Spinal cord (tissue), 10 donors: ENCODE measurements around the gene LAGE3. TPM values are rescaled to one million over a fixed set of nuclear protein-coding genes. Genes with fewer than 3 reads are reported as not detected.

Experiments
- DNase-seq, 6 donors: peaks; one replicate each; pipeline versions ENCODE4 v3.0.0 to v3.0.0-alpha.2; 2013 to 2015; ENCODE audit warnings: low spot score in 6 of 6, low read depth in 4 of 6
- H3K27ac ChIP-seq: one replicate; pipeline ENCODE4 v1.5.1; 2013; ENCODE audit warnings: low read depth, low read length, control low read depth
- H3K27me3 ChIP-seq: one replicate; pipeline ENCODE4 v1.6.1; 2013; ENCODE audit warnings: low read length; ENCODE audit not compliant: control insufficient read depth, insufficient read depth
- H3K36me3 ChIP-seq: one replicate; pipeline ENCODE4 v1.6.1; 2013; ENCODE audit warnings: low read length; ENCODE audit not compliant: control insufficient read depth, insufficient read depth
- H3K4me1 ChIP-seq: one replicate; pipeline ENCODE4 v1.6.1; 2013; ENCODE audit warnings: low read length; ENCODE audit not compliant: control insufficient read depth, insufficient read depth
- H3K4me3 ChIP-seq: one replicate; pipeline ENCODE4 v1.5.1; 2013; ENCODE audit warnings: low read depth, low read length, control low read depth
- H3K9me3 ChIP-seq: one replicate; pipeline ENCODE4 v1.6.1; 2013; ENCODE audit warnings: low read length; ENCODE audit not compliant: control insufficient read depth, insufficient read depth
- WGBS: methylation state at CpG from one replicate; pipeline ENCODE4 v1.1.5; 2013; ENCODE audit warnings: missing lambda C conversion rate; ENCODE audit not compliant: insufficient coverage; 5-methylcytosine and 5-hydroxymethylcytosine counted together
- polyA plus RNA-seq, 2 donors: library from polyadenylated mRNA; unstranded; fragments of 120-200 nt; gene quantifications; one replicate each; pipeline ENCODE4 v1.2.1, GENCODE V29; 2013; ENCODE audit not compliant: insufficient read length in 2 of 2
- total RNA-seq, 2 donors: library from RNA; depleted of rRNA in 1 of 2; stranded (reverse); fragments of 120-200 nt in 1 of 2; fragments of >200 nt in 1 of 2; gene quantifications; one replicate each; pipeline versions ENCODE4 v1.2.3 to v1.2.4, GENCODE V29; 2013 to 2014
- donor health status: healthy.

LAGE3 gene
- total and polyA plus RNA-seq, 4 donors = 10.0 to 46.2 (median 41.1) TPM

DNA sequence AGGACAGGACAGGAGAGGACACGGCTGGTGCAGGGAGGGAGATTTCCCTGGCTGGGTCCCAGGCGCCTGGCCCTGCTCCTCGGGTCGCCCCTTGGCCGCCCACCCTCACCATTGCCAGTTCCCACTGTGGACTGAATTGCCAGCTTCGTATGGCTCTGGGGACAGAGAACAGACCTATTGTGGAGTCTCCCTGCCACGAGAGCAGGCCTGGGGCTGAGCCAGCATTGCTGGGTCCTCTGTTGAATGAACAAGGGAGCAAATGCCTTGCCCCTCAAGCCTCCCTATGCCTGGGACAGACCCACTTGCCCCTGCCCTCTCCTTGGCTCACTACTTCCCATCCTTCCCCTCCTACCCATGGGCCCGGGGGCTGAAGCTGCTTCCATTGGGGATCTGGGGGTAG, 16.7 kb downstream of the LAGE3 start:
- peak in 1 of 6 donors; percentile 44 for DNase-seq
- WGBS = 69% methylated on average over 7 of the region's 8 CpGs
- Histone ChIP-seq H3K4me3 (no peak overlapping the region), H3K4me1 (peaks cover 32% of the 10 kb centered on the region), H3K36me3 (peaks cover 74% of the 10 kb centered on the region), H3K27me3 (no peaks in the 10 kb centered on the region), H3K9me3 (no peaks in the 10 kb centered on the region), H3K27ac (no peak overlapping the region)

DNA sequence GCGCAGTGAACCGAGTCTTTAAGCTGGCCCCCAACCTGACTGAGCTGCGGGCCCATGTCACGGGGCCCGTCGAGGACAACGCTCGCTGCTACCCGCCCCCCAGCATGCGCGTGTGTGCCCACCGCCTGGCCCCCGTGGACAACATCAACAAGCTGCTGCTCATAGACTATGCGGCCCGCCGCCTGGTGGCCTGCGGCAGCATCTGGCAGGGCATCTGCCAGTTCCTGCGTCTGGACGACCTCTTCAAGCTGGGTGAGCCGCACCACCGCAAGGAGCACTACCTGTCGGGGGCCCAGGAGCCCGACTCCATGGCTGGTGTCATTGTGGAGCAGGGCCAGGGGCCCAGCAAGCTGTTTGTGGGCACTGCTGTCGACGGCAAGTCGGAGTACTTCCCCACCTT, 18.8 kb downstream of the LAGE3 start:
- no peaks in the 10 kb centered on the region for H3K27me3 ChIP-seq
- peaks cover 32% of the 10 kb centered on the region for H3K4me1 ChIP-seq
- 76% methylated on average over 26 of the region's 26 CpGs for WGBS
- H3K36me3 ChIP-seq = peaks cover 53% of the 10 kb centered on the region
- DNase-seq = peak in 1 of 6 donors; percentile 44
- no peak overlapping the region for H3K4me3 ChIP-seq
- H3K9me3 ChIP-seq = no peaks in the 10 kb centered on the region
- no peak overlapping the region for H3K27ac ChIP-seq

DNA sequence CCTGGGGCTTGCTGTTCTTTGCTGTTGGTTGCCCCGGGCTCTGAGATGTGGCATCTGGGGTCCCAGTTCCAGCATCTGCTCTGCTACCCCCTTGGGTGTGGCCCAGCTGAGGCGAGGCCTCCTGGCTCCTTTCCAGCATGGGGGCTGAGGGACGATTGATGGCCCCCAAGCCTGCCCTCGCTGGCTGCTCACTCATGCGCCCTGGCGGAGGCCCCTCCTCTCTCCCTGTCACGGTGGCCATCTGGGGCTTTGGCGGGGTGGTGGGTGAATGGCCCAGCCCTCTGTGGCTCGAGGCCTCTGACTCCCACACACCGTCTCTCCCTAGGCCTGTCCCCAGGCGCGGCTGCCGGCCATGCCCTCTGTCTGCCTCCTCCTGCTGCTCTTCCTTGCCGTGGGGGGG, 19.2 kb downstream of the LAGE3 start:
- H3K9me3 ChIP-seq = no peaks in the 10 kb centered on the region
- DNase-seq = peak in 2 of 6 donors; percentile 21 to 28
- H3K27ac ChIP-seq = no peak overlapping the region
- WGBS = 61% methylated on average over 11 of the region's 14 CpGs
- no peaks in the 10 kb centered on the region for H3K27me3 ChIP-seq
- H3K4me3 ChIP-seq = peak overlapping the region; percentile 67
- peaks cover 48% of the 10 kb centered on the region for H3K36me3 ChIP-seq
- peaks cover 32% of the 10 kb centered on the region for H3K4me1 ChIP-seq

DNA sequence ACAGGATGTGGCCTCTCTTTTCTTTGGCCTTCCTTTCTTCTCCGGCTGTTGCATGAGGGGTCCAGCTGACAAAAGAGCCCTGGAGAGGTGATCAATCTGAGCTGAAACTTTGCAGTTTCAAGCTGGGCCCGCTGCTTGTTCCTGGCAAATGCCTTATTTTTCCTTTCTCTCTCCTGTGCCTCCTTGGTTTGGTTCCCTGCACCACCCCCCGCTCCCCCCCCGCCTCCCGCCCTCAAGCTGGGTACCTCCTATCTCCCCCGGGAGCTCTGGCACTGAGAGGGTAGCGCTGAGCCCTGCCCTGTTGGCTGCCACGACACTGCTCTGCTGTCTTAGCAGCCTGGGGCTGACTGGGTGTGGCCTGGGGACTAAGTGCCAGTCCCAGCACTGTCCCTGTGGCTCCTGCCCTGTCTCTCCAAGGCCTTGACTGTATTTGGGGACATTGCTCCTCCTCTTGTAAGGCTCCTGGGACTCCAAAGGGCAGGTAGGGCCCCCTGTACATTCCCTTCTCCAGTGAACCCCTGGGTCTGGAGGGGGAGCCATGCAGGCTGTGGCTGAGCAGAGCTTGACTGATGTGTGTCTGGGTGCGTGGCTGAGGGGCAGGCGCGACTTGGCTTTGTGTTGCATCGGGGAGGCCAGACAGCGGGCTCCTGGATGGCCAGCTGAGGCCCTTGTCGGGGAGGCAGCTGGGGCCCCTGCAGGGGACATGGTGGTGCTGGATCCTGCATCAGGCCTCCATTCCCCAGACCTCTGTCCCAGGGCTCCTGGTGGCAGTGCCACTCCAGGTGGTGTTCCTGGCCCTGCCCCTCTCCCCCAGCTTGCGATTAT, 19.9 kb downstream of the LAGE3 start:
- H3K27me3 ChIP-seq = no peaks in the 10 kb centered on the region
- peak overlapping the region; percentile 57 for H3K27ac ChIP-seq
- H3K36me3 ChIP-seq = peaks cover 41% of the 10 kb centered on the region
- peaks cover 32% of the 10 kb centered on the region for H3K4me1 ChIP-seq
- H3K9me3 ChIP-seq = no peaks in the 10 kb centered on the region
- H3K4me3 ChIP-seq = peak overlapping the region; percentile 67
- WGBS = 49% methylated on average over 13 of the region's 15 CpGs
- peak in 2 of 6 donors; percentile 33 to 53 for DNase-seq

DNA sequence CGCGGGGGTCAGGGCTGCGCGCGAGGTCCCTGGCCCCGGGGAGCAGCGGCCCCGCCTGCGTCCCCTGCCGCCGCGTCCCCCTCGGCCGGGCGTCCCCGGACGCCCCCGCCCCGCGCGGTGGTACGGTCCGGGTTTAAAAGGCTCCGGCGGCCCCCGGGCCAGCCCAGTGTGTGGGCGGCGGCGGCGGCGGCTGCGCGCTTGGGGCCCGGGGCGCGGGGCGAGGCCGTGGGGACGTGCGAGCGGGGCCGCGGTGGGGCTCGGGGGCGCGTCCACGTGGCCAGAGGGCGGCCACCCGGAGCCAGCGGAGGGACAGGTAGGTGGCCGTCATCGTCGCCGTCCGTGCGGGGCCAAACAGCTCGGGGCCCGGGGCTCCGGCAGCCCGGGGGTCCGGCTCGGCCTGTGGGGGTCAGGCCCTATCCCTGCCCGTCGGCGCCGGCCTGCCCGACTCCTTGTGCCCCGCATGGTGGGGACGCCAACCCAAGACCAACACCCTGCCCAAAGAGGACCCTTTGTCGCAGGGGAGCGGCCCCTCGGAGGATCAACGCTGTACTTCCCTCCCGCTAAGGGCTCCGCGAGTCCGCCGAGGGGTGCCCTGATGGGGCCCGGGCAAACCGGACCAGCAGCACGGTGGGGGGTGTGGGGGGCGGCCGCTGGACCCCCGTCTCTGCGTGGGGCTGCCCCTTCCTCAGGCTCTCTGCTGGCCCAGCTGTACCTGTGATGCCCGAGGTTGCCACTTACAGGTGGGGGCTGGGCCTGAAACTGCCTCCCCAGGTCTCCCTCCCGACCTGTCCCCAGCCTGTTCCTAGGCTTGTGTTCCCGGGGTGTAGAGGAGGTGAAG, 20.7 kb downstream of the LAGE3 start, which contains the start of gene PLXNA3:
Gene PLXNA3 (plus strand): TSS at position 166 of the 838 bp plus-strand sequence. CDS start 1,903 bp downstream, outside the sequence.
- DNase-seq = peak in 2 of 6 donors; percentile 58 to 74
- H3K27ac ChIP-seq = peak within 1 kb of the TSS; percentile 33
- peak within 1 kb of the TSS; percentile 67 for H3K4me3 ChIP-seq
- 19% methylated on average over 87 of the region's 88 CpGs for WGBS
- H3K36me3 ChIP-seq = peaks cover 33% of the 10 kb centered on the region
- H3K4me1 ChIP-seq = peaks cover 32% of the 10 kb centered on the region
- H3K27me3 ChIP-seq = no peaks in the 10 kb centered on the region
- H3K9me3 ChIP-seq = no peaks in the 10 kb centered on the region

DNA sequence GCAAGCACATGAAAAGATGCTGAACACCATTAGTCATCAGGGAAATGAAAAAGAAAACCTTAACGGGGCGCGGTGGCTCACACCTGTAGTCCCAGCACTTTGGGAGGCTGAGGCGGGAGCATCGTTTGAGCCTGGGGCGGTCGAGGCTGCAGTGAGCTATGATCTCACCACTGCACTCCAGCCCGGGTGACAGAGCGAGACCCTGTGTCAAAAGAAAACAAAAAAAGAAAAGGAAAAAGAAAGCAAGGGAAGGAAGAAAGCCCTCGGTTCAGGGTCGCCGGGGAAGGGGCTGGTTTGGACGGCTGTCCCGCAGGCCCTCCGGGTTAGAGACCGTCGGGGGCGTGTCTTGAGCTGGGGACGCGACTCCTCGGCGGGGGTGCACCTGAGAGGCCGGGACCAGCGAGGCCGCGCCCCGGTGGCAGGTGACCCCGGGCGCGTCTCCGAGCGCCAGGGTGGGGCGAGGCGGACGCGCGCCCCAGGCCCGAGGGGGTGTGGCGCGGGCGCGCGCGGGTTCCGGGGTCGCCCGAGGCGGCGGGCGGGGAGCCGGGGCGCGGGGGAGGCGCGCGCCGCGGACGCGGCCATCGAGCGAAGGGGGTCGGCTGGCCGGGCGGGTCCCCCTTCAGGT, 21.5 kb downstream of the LAGE3 start:
- Histone ChIP-seq H3K27me3 (no peaks in the 10 kb centered on the region), H3K36me3 (peaks cover 29% of the 10 kb centered on the region), H3K27ac (no peak overlapping the region), H3K4me1 (peaks cover 32% of the 10 kb centered on the region), H3K9me3 (no peaks in the 10 kb centered on the region), H3K4me3 (peak overlapping the region; percentile 33)
- WGBS = 23% methylated on average over 63 of the region's 65 CpGs
- DNase-seq = peak in 2 of 6 donors; percentile 61 to 63

DNA sequence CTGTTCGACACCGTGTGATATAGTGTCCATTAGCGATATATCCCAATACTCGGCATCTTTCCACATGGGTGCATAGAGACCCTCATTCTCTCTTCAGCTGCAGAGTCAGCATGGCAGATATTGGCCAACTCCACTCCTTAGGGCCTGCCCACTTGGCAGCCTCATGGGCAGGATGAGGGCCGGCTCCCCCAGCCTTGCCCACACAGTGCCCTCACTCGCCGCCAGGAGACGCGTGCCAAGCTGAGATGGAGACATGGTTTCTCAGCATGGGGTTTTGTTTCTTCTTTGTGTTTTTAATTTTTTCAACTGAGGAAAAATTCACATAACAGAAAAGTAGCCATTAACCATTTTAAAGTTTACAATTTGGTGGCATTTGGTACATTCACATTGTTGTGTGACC, 26.3 kb downstream of the LAGE3 start:
- no peak overlapping the region for H3K27ac ChIP-seq
- no peak overlapping the region for H3K4me3 ChIP-seq
- WGBS = 89% methylated on average over 5 of the region's 9 CpGs

DNA sequence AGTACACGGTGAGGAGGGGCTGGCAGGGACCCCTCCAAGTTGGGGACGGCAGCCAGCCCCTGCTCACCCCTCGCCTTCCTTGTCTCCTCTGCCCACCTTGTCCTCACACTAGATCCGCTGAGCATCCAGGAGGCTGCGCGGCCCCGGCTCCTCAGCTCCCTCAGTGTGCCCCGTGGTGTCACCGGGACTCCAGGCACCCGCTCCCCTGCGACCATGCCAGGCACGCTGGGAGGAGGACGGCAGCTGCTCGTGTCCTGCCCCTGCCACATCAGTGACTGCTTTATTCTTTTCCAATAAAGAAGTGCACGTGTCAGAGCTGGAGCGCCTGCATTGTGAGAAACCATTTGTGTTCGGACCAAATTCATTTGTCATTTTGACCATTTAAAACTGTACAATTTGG, 28.8 kb downstream of the LAGE3 start:
- 73% methylated on average over 17 of the region's 17 CpGs for WGBS
- DNase-seq = no peak
- no peak overlapping the region for H3K4me3 ChIP-seq

More for the DNA sequence above, 26.3 kb downstream of the LAGE3 start:
- H3K27me3 ChIP-seq = no peaks in the 10 kb centered on the region
- H3K9me3 ChIP-seq = no peaks in the 10 kb centered on the region
- peak in 1 of 6 donors; percentile 27 for DNase-seq
- peaks cover 3% of the 10 kb centered on the region for H3K4me1 ChIP-seq
- H3K36me3 ChIP-seq = peaks cover 43% of the 10 kb centered on the region

DNA sequence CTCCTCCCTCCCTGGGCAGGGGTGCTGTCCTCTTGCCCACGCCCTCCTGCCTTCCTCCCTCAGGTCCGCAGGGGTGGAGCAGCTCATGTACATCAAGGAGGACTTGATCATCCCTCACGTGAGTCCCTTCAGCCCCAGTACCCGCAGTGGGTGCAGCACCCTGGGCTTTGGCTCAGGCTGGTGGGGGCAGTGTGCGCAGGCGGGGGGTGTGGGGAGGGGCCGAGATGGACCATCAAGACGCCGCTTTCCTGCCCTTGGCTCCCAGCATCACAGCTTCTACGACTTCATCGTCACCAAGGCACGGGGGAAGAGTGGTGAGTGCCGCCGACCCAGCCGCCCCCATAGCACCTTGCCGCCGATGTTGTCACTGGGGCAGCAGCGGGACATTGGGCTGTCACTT, 29.5 kb downstream of the LAGE3 start:
- no peak for DNase-seq
- no peaks in the 10 kb centered on the region for H3K9me3 ChIP-seq
- peaks cover 19% of the 10 kb centered on the region for H3K4me1 ChIP-seq
- WGBS = 91% methylated on average over 18 of the region's 18 CpGs
- H3K27me3 ChIP-seq = no peaks in the 10 kb centered on the region
- no peak overlapping the region for H3K27ac ChIP-seq
- no peak overlapping the region for H3K4me3 ChIP-seq
- peaks cover 62% of the 10 kb centered on the region for H3K36me3 ChIP-seq

More for the DNA sequence above, 28.8 kb downstream of the LAGE3 start:
- Histone ChIP-seq H3K27me3 (no peaks in the 10 kb centered on the region), H3K27ac (no peak overlapping the region), H3K4me1 (peaks cover 12% of the 10 kb centered on the region), H3K9me3 (no peaks in the 10 kb centered on the region), H3K36me3 (peaks cover 61% of the 10 kb centered on the region)
